ENCODE data around the gene GAPDH. TPM values are rescaled to one million over a fixed set of nuclear protein-coding genes. Genes with fewer than 3 reads are reported as not detected.

Gene GAPDH
- total and polyA plus RNA-seq, 2 donors (not counting 1 experiment from before 2014, with no cell fraction given), result 6,255 to 8,983 TPM

GRCh38 chr12:6560501-6561205 lies 26.3 kb downstream of the GAPDH start:
- TF ChIP-seq EZH2 (IDR thresholded peaks at IDR 0.05; ENCODE audit: low read length, missing control alignments), result no peak
- TF ChIP-seq, protein P1, sequence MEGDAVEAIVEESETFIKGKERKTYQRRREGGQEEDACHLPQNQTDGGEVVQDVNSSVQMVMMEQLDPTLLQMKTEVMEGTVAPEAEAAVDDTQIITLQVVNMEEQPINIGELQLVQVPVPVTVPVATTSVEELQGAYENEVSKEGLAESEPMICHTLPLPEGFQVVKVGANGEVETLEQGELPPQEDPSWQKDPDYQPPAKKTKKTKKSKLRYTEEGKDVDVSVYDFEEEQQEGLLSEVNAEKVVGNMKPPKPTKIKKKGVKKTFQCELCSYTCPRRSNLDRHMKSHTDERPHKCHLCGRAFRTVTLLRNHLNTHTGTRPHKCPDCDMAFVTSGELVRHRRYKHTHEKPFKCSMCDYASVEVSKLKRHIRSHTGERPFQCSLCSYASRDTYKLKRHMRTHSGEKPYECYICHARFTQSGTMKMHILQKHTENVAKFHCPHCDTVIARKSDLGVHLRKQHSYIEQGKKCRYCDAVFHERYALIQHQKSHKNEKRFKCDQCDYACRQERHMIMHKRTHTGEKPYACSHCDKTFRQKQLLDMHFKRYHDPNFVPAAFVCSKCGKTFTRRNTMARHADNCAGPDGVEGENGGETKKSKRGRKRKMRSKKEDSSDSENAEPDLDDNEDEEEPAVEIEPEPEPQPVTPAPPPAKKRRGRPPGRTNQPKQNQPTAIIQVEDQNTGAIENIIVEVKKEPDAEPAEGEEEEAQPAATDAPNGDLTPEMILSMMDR (conservative IDR thresholded peaks at IDR 0.05 in 1 of 2, IDR thresholded peaks at IDR 0.05 in 1 of 2; ENCODE audit: low read depth in 1 of 2, low read length in 2 of 2), result no peak
- no peak overlapping the region for H3K27ac ChIP-seq (ENCODE audit: insufficient read depth, low read length)
- no peak for DNase-seq (ENCODE audit: low read depth in 2 of 2)
- no peak overlapping the region for H3K4me3 ChIP-seq (replicated peaks in 1 of 4; ENCODE audit: control extremely low read depth in 1 of 4, insufficient read depth in 1 of 4, low read depth in 3 of 4, low read length in 4 of 4)
- no peak overlapping the region for H3K4me2 ChIP-seq (ENCODE audit: extremely low read depth, insufficient read depth, low read length)
- H3K36me3 ChIP-seq (ENCODE audit: control insufficient read depth, insufficient read depth, low read length), result peaks cover 31% of the 10 kb centered on the region
- H3K79me2 ChIP-seq (ENCODE audit: control insufficient read depth, insufficient read depth, low read length), result peaks cover 2% of the 10 kb centered on the region
- no peaks in the 10 kb centered on the region for H4K20me1 ChIP-seq (ENCODE audit: control insufficient read depth, extremely low read depth, insufficient read depth, low read length)
- no peaks in the 10 kb centered on the region for H3K9me3 ChIP-seq (ENCODE audit: control insufficient read depth, insufficient read depth, low read depth, low read length)
- H3K4me1 ChIP-seq (ENCODE audit: control insufficient read depth, extremely low read depth, insufficient read depth, low read length), result no peaks in the 10 kb centered on the region
- H3K27me3 ChIP-seq (ENCODE audit: control insufficient read depth, insufficient read depth, low read length), result no peaks in the 10 kb centered on the region
- no peak overlapping the region for H3K9ac ChIP-seq (ENCODE audit: insufficient read depth, low read length)
- no peak overlapping the region for H2AFZ ChIP-seq (ENCODE audit: low read length)

DNA sequence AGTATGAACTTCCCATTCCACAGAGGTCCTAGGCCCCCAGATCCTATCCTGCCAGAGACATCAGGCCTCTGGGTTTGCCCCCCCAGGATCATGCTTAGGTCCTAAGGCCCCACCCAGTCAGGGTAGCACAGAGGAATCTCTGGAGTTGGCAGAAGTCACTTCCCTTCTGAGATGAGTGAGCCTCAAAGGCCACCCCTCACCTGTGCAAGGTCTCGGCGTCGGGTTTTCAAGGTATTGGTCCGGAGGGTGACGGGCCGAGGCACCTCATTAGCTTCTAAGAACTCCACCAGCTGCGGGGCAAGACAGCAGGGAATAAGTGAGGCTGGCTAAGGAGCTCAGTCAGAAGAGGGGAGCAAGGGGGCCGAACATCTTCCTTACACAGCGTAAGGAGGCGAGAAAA lies 28.6 kb downstream of the GAPDH start:
- no peak for DNase-seq (ENCODE audit: low read depth in 2 of 2)
- H3K9me3 ChIP-seq (ENCODE audit: control insufficient read depth, insufficient read depth, low read depth, low read length), result no peaks in the 10 kb centered on the region
- H3K4me3 ChIP-seq (replicated peaks in 1 of 4; ENCODE audit: control extremely low read depth in 1 of 4, insufficient read depth in 1 of 4, low read depth in 3 of 4, low read length in 4 of 4), result no peak overlapping the region
- no peaks in the 10 kb centered on the region for H3K27me3 ChIP-seq (ENCODE audit: control insufficient read depth, insufficient read depth, low read length)
- no peak overlapping the region for H3K9ac ChIP-seq (ENCODE audit: insufficient read depth, low read length)
- no peak overlapping the region for H3K27ac ChIP-seq (ENCODE audit: insufficient read depth, low read length)
- H3K79me2 ChIP-seq (ENCODE audit: control insufficient read depth, insufficient read depth, low read length), result peaks cover 15% of the 10 kb centered on the region
- TF ChIP-seq EZH2 (IDR thresholded peaks at IDR 0.05; ENCODE audit: low read length, missing control alignments), result no peak
- TF ChIP-seq, protein P1 (conservative IDR thresholded peaks at IDR 0.05 in 1 of 2, IDR thresholded peaks at IDR 0.05 in 1 of 2; ENCODE audit: low read depth in 1 of 2, low read length in 2 of 2), result no peak
- H4K20me1 ChIP-seq (ENCODE audit: control insufficient read depth, extremely low read depth, insufficient read depth, low read length), result no peaks in the 10 kb centered on the region
- H2AFZ ChIP-seq (ENCODE audit: low read length), result no peak overlapping the region
- H3K36me3 ChIP-seq (ENCODE audit: control insufficient read depth, insufficient read depth, low read length), result peaks cover 24% of the 10 kb centered on the region
- no peaks in the 10 kb centered on the region for H3K4me1 ChIP-seq (ENCODE audit: control insufficient read depth, extremely low read depth, insufficient read depth, low read length)
- no peak overlapping the region for H3K4me2 ChIP-seq (ENCODE audit: extremely low read depth, insufficient read depth, low read length)

- Histone ChIP-seq H3K27me3 (ENCODE audit: control insufficient read depth, insufficient read depth, low read length) (no peaks in the 10 kb centered on the region), H3K9me3 (ENCODE audit: control insufficient read depth, insufficient read depth, low read depth, low read length) (no peaks in the 10 kb centered on the region), H3K4me3 (replicated peaks in 1 of 4; ENCODE audit: control extremely low read depth in 1 of 4, insufficient read depth in 1 of 4, low read depth in 3 of 4, low read length in 4 of 4) (no peak overlapping the region), H2AFZ (ENCODE audit: low read length) (no peak overlapping the region), H3K79me2 (ENCODE audit: control insufficient read depth, insufficient read depth, low read length) (peaks cover 17% of the 10 kb centered on the region), H3K27ac (ENCODE audit: insufficient read depth, low read length) (no peak overlapping the region), H3K4me1 (ENCODE audit: control insufficient read depth, extremely low read depth, insufficient read depth, low read length) (no peaks in the 10 kb centered on the region), H4K20me1 (ENCODE audit: control insufficient read depth, extremely low read depth, insufficient read depth, low read length) (no peaks in the 10 kb centered on the region), H3K36me3 (ENCODE audit: control insufficient read depth, insufficient read depth, low read length) (peaks cover 24% of the 10 kb centered on the region), H3K9ac (ENCODE audit: insufficient read depth, low read length) (no peak overlapping the region), H3K4me2 (ENCODE audit: extremely low read depth, insufficient read depth, low read length) (no peak overlapping the region)
- DNase-seq (ENCODE audit: low read depth in 2 of 2), result no peak
- no peak for TF ChIP-seq EZH2 (IDR thresholded peaks at IDR 0.05; ENCODE audit: low read length, missing control alignments)
- TF ChIP-seq, protein P1 (conservative IDR thresholded peaks at IDR 0.05 in 1 of 2, IDR thresholded peaks at IDR 0.05 in 1 of 2; ENCODE audit: low read depth in 1 of 2, low read length in 2 of 2), result peak; percentile 67 to 84
These were observed 29.2 kb downstream of the GAPDH start for GRCh38 chr12:6563448-6564050.

Data from fibroblast of lung (primary cell).